ENCODE results near the gene TDRD10.

GRCh38 chr1:154488922-154489321, 13.1 kb upstream of the TDRD10 start:
- TF ChIP-seq POLR2AphosphoS5 (IDR thresholded peaks at IDR 0.05; ENCODE audit: borderline replicate concordance, low read depth, low read length) (no peak), EZH2 (IDR thresholded peaks at IDR 0.05) (no peak)

Data from SK-N-MC (cell line).